ENCODE data around the gene KIF21B.

KIF21B gene

DNA sequence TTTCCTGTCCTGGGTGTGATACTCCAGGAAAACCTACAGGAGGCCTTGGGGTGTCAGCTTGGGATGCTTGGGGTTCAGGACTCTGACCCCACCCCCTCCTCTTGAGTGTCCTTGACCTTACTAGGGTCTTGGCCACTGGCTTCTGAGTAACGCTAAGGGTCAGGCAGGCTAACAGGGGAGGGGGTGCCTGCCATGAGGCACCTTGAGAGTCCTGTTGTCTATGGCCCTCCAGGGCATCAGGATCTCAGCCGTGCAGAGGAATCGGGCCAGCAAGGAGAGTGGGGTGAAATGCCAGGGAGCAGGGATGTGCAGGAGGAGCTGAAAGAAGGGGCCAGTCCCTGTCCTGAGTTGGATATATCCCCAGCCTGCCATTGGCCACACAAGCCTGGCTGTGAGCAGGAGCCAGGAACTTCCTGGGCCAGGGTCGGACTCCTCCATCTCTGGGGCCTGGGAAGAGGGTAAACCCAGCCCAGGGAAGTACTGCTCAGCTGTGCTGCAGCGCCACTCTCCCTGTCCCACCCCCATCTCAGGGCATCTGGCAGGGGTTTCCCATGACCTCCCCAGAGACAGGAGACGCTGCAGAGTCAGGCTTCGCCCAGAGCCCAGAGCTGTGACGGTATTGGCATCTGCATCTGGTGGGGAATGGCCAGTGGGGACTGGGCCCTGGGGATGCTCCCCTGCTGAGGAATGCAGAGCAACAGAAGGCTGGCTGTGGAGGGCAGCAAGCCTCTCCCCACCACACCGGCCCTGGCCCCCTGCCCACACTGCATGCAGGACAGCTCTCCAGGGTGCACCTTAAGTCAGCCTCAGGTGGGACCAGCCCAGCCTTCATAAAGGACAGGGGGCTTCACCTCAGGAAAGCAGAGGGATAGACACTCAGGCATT lies 6.3 kb downstream of the KIF21B start:
- DNase-seq = no peak

DNA sequence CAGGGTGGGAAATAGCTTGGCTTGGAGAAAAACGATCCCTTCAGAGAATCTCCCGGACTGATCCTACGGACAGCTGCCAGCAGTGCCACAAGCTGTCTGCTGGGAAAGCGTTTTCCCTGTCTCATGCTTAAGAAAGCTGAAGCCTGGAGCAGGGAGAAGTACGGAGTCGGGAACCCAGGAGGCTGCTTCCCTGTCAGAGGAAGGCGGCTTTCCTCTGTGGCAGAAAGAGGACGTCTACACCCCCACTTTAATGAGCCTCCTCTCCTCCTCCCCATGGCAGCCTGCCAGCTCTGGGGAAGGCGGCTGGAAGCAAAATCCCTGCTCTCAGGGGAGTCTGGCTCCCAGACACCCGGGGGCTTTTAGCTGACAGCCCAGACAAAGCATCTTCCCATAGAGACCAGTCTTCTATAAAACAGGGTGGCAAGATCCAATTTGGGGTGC lies 7.3 kb downstream of the KIF21B start:
- no peak for DNase-seq

GRCh38 chr1:201015551-201016091 lies 7.9 kb downstream of the KIF21B start:
- no peak for DNase-seq

DNA sequence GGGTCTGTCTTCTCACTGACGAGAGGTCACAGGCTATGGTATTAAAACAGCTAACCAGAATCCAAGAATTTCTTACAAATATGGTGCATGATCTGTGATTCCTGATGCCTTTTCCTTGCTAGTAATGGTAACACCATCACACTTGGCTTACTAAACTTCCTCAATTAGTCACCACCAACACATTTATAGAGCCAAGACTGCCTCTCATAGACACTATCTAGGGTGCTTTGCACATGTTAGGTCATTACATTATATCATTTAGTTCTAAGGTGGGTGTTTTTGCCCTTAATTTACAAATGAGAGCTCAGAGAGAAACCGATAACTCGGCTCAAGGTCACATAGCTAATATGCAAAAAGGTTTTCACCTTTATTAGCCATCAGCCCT lies 8.7 kb downstream of the KIF21B start:
- no peak for DNase-seq

- DNase-seq = no peak
These were observed 9.3 kb downstream of the KIF21B start for GRCh38 chr1:201013991-201014815.

GRCh38 chr1:201013031-201013485 lies 10.5 kb downstream of the KIF21B start:
- DNase-seq = no peak

GRCh38 chr1:201011616-201012015 lies 11.9 kb downstream of the KIF21B start:
- no peak for DNase-seq

GRCh38 chr1:201009962-201010645 lies 13.4 kb downstream of the KIF21B start:
- no peak for DNase-seq

DNA sequence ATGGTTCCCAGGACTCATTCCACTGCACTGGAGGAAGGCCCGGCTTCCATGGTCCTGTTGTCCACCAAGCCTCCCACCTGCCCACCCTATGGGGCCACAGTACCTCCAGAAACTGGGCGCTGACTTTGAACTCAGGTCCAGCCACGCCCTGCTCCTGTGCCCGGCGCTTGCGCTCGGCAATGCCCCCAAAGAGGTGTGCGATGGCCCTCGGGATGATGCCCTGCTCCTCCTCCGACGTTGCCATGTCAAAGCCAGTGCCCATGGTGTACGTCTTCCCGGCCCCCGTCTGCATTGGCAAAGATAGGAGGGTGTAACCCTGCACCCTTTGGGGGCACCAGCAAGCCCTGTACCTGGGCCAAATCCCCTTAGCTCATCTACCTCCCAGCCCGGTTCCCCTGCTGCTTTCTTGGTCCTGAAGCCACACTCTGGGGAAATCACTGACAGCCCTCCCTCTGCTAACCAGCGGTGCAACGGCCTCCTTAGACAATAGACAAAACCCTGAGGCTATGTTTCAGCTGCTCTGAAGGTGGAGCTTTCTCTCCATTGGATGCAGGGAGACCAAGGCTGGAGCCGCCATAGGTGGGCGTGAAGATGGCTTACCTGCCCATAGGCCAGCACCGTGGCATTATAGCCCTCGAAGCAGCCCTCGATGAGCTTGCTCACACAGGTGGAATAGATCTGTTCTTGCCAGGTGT lies 14.7 kb downstream of the KIF21B start:
- DNase-seq = no peak

DNA sequence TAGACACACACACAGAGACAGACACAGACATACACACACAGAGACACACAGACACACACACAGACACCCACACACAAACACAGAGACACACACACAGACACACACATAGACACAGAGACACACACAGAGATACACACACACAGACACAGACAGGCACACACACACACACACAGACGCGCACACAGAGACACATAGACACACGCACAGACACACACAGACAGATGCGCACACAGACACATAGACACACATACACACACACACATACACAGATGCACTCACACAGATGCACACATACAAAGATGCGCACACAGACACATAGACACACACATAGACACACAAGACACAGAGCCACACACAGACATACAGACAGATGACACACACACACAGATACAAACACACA lies 16.0 kb downstream of the KIF21B start:
- no peak for DNase-seq

DNA sequence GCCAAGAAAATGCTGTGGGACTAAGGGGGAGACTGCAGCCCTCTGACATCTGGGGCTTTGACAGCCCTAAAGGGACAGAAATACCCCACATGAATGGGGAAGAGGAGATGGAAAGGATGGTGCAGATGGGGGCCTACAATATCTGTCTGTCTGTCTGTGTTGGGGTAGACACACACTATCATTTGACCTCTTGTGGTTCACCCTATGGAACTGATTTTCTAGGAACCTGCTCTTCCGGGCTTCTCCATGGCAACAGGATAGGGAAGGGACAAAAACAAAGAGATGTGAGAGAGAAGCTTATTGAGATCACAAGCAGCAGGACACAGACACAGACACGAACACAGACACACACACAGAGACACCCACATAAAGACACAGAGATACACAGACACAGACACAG lies 17.1 kb downstream of the KIF21B start:
- no peak for DNase-seq

- DNase-seq = no peak
These were observed 18.8 kb downstream of the KIF21B start for GRCh38 chr1:201004732-201005131.

- DNase-seq = no peak
These were observed 19.4 kb downstream of the KIF21B start for GRCh38 chr1:201004154-201004553.

- DNase-seq = no peak
These were observed 21.0 kb downstream of the KIF21B start for GRCh38 chr1:201002510-201002909.

GRCh38 chr1:201001962-201002361 lies 21.6 kb downstream of the KIF21B start:
- no peak for DNase-seq

GRCh38 chr1:201000391-201000790 lies 23.1 kb downstream of the KIF21B start:
- DNase-seq = no peak

DNA sequence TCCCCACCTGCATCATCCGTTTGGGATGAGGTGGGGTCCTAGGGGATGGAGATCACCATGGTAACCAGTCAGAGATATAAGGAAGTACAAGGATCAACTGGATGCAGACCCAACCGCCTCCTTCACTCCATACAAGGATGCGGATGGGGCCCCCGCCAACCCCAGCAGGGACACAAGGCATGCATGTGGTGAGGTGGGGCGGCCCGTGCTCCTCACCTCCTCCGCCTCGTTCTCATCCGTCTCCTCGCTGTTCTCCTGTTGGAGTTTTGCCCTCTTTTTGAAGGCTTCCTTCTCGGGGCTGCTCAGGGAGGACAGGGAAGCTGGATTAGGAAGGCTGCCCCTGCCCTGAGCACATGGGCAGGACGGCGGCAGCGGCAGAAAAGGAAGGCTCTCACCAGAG lies 23.8 kb downstream of the KIF21B start:
- no peak for DNase-seq

GRCh38 chr1:200998323-200998722 lies 25.2 kb downstream of the KIF21B start:
- DNase-seq = no peak

DNA sequence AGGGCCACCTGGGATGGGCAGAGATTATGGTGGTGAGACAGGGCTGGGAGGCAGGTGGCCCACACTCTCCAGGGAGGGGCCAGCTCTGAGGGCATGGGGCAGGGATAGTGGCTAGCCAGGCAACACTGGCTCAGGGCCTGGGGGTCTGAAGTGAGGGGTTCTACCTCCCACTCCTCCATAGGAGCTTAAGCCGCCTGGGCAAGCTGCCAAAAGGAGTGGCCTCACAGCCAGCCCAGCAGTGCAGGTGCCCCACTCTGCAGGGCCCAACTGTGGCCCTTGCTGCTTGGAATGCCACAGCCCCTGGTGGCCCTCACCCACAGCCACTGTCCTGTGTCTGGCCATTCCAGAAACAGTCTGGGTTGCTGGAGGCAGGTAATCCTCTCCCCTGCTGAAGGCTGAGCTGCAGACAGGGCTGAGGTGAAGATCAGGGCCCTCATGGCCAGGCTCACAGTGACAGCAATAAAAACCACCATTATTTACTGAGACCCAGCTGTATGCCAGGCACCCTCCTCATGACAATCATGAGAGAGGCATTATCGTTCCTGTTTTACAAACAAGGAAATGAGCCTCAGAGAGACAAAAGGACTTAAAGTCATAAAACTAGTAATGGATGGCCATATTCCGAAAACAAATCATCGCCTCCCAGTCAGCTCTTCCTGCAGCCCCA lies 31.0 kb downstream of the KIF21B start:
- no peak for DNase-seq

DNA sequence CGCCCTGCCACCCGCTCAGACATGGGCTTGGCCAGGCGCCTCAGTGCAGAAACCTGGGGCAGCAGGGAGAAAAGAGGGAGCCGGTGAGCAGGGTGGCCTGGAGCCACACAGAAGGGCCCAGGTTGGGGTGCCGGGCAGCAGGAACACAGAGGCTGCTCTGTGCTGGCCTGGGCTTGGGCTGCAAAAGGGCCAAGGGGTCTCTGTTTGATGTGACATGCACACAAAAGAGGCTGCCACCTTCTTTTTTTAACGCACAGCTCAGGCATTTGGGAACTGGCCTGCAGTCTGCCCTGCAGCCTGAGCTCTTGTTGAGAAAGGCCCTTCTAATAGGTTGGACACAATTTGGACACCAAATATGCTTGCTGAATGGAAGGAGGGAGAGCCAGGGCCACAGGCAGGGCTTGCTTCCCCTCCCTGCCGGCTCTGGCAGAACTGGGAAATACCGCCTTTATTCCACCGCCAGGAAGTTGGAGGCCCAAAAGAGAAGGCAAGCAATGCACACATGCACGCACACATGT lies 32.4 kb downstream of the KIF21B start:
- DNase-seq = no peak

- DNase-seq = no peak
These were observed 33.4 kb downstream of the KIF21B start for GRCh38 chr1:200990114-200990513.

- DNase-seq = no peak
These were observed 34.2 kb downstream of the KIF21B start for GRCh38 chr1:200989337-200989736.

All from stimulated activated CD4-positive, alpha-beta T cell treated with anti-CD3 and anti-CD28 coated beads, Interleukin-12 subunit alpha, Interleukin-12 subunit beta, amount 100 ng/mL, for 4 hours (primary cell).